Measurements from ENCODE around the gene MBOAT1.

MBOAT1 gene

GRCh38 chr6:20197251-20197650 is 15.0 kb downstream of the MBOAT1 start:
- H3K27ac ChIP-seq: no peak overlapping the region

DNA sequence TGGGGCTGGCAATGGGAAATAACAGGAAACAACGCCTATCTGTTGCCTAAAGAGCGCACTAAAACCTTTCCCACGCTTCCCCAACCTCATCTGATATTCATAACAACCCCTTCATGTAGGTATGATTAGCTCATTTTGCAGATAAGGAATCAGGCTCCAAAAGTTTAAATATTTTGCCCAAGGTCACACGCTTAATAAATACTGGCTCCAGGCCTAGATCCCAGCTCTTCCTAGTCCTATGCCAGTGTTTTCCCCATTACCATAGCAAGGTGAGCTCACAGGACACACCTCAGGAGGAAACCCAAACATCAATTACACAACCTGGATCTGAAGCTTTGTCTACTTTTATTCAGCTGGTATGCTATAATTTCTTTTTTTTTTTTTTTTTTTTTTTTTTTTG is 19.6 kb downstream of the MBOAT1 start:
- TF ChIP-seq, protein P1, sequence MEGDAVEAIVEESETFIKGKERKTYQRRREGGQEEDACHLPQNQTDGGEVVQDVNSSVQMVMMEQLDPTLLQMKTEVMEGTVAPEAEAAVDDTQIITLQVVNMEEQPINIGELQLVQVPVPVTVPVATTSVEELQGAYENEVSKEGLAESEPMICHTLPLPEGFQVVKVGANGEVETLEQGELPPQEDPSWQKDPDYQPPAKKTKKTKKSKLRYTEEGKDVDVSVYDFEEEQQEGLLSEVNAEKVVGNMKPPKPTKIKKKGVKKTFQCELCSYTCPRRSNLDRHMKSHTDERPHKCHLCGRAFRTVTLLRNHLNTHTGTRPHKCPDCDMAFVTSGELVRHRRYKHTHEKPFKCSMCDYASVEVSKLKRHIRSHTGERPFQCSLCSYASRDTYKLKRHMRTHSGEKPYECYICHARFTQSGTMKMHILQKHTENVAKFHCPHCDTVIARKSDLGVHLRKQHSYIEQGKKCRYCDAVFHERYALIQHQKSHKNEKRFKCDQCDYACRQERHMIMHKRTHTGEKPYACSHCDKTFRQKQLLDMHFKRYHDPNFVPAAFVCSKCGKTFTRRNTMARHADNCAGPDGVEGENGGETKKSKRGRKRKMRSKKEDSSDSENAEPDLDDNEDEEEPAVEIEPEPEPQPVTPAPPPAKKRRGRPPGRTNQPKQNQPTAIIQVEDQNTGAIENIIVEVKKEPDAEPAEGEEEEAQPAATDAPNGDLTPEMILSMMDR (IDR thresholded peaks at IDR 0.05): no peak
- TF ChIP-seq ZFX (IDR thresholded peaks at IDR 0.05; ENCODE audit: borderline replicate concordance): no peak
- H3K27ac ChIP-seq: no peak overlapping the region

More at GRCh38 chr6:20197251-20197650, 15.0 kb downstream of the MBOAT1 start:
- TF ChIP-seq, protein P1 (IDR thresholded peaks at IDR 0.05): no peak
- no peak for TF ChIP-seq ZFX (IDR thresholded peaks at IDR 0.05; ENCODE audit: borderline replicate concordance)

DNA sequence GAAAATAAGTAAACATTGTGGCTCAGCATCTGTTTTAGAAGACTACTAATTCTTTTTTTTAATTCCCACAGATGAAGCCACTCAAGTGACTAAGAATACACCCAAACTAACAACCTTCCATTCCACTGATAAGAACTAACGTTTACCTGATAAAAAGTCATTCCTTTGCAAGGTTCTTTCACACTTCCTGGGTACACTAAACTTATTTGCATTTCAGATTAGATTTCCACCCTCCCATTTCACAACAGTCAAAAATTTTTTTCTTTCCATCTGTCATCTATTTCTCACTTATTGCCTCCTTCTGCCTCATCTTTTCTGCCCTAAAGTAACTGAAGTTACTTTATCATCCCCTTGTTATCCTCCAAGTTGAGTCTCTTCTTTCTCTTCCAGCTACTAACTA is 20.3 kb downstream of the MBOAT1 start:
- no peak overlapping the region for H3K27ac ChIP-seq
- TF ChIP-seq, protein P1 (IDR thresholded peaks at IDR 0.05): no peak
- no peak for TF ChIP-seq ZFX (IDR thresholded peaks at IDR 0.05; ENCODE audit: borderline replicate concordance)

DNA sequence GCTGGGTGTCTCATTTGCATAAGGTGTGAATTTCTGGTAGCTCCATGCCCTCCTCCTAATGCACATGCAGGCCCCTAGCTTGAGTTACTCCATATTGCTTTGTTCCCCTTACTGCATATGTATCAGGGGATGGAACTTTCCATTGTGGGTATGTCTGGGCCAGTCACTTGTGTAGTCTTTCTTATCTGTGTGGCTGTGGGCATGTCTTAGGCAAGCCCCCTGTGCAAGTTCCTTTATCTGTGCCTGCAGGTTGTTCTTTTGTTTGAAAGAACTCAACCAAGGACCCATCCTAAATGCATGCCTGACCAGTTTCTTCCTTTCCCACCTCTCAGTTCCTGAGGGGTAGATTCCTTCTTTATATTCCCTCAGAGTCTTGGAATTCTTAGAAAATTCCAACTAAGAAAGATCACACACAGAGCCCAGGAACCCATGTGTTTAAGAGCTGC is 23.6 kb downstream of the MBOAT1 start:
- no peak overlapping the region for H3K27ac ChIP-seq
- TF ChIP-seq, protein P1 (IDR thresholded peaks at IDR 0.05): no peak
- no peak for TF ChIP-seq ZFX (IDR thresholded peaks at IDR 0.05; ENCODE audit: borderline replicate concordance)

- TF ChIP-seq, protein P1 (IDR thresholded peaks at IDR 0.05): no peak
- H3K27ac ChIP-seq: no peak overlapping the region
These were observed 25.3 kb downstream of the MBOAT1 start for GRCh38 chr6:20186981-20187380.

- TF ChIP-seq ZFX (IDR thresholded peaks at IDR 0.05; ENCODE audit: borderline replicate concordance): no peak
- TF ChIP-seq, protein P1 (IDR thresholded peaks at IDR 0.05): no peak
These were observed 28.6 kb downstream of the MBOAT1 start for GRCh38 chr6:20183706-20184105.

DNA sequence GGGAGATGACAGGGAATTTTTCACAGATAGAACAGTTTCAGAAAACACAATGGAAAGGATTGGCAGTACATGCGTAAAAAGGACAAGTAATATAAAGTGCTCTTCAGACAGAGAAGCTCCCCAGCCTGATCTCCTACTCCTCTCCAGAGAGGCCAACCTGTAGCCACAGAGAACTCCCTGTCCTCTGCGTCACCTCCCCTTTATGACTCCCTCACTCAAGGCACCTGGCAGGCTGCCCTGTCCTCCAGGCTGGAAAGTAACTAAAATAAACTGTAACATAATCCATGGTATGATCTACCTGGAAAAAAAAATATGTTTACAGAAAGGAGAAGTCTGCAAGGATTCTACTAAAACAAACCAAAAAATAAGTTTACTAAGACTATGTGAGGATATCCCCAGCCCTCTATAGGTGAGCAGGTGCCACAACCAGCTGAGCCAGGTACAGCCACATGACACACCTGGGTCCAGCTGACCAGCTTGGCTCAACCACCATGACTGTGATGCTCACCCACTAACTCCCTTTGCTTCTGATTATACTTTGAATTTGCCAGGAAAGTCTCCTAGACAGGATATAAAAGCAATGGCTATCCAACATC is 29.2 kb downstream of the MBOAT1 start:
- no peak overlapping the region for H3K27ac ChIP-seq
- TF ChIP-seq, protein P1 (IDR thresholded peaks at IDR 0.05): peak; percentile 36
- no peak for TF ChIP-seq ZFX (IDR thresholded peaks at IDR 0.05; ENCODE audit: borderline replicate concordance)

More at GRCh38 chr6:20183706-20184105, 28.6 kb downstream of the MBOAT1 start:
- no peak overlapping the region for H3K27ac ChIP-seq

Data from 22Rv1 (cell line).